Astrocyte of the cerebellum (primary cell): Measurements from ENCODE around the gene CHTF18.
"Not testable (repeated sequence)": the region's sequence is repeated elsewhere in the genome, so short reads cannot be mapped to it uniquely, and the experiment has no call there.

ENCODE experiments used
- DNase-seq: peaks from one replicate; pipeline ENCODE4 v3.0.0-alpha.2; 2011; ENCODE audit warnings: low read depth
- H3K4me3 ChIP-seq: 2 replicates; pipeline ENCODE4 v1.5.1; 2011; ENCODE audit warnings: mild to moderate bottlenecking, low read depth, low read length, moderate library complexity
- in situ Hi-C: cut with HindIII; loops from 2 replicates; pipeline ENCODE4 v1.10.0; 2017; ENCODE audit warnings: low sequenced_read_pairs
- TF ChIP-seq, protein P1 (sequence below): IDR thresholded peaks from 2 replicates; pipeline ENCODE4 v1.5.1; 2012; ENCODE audit warnings: low read length, low read depth, moderate library complexity, mild to moderate bottlenecking; ENCODE audit errors: missing control alignments

Gene CHTF18

DNA sequence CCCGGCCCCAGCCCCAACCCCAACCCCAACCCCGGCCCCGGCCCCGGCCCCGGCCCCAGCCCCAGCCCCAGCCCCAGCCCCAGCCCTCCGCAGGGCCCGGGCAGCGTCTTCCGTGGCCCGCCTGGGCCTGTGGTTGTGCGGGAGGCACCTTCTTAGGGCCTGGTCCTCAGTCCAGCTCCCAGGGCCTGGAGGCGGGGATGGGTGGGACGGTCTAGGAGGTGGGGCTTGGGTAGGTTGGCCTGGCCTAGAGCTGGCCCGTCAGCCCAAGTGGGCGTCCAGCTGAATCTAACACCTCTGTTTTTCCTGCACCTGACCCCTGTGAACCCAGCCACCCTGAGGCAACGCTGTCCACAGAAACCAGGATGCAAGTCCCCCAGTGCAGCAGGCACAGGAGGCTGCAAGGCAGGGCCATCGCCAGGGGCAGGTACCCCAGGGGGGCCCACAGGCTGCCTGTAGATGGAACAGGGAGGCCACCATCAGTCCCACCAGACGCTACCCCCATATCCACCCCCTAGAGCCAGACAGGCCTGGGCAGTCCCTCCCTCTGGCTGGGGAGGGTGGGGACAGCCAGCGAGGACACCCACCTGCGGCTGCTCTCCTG lies 19.1 kb upstream of the CHTF18 start:
- TF ChIP-seq, protein P1, sequence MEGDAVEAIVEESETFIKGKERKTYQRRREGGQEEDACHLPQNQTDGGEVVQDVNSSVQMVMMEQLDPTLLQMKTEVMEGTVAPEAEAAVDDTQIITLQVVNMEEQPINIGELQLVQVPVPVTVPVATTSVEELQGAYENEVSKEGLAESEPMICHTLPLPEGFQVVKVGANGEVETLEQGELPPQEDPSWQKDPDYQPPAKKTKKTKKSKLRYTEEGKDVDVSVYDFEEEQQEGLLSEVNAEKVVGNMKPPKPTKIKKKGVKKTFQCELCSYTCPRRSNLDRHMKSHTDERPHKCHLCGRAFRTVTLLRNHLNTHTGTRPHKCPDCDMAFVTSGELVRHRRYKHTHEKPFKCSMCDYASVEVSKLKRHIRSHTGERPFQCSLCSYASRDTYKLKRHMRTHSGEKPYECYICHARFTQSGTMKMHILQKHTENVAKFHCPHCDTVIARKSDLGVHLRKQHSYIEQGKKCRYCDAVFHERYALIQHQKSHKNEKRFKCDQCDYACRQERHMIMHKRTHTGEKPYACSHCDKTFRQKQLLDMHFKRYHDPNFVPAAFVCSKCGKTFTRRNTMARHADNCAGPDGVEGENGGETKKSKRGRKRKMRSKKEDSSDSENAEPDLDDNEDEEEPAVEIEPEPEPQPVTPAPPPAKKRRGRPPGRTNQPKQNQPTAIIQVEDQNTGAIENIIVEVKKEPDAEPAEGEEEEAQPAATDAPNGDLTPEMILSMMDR, result no peak
- in situ Hi-C loops, result no loop called here
- no peak overlapping the region for H3K4me3 ChIP-seq
- no peak for DNase-seq

DNA sequence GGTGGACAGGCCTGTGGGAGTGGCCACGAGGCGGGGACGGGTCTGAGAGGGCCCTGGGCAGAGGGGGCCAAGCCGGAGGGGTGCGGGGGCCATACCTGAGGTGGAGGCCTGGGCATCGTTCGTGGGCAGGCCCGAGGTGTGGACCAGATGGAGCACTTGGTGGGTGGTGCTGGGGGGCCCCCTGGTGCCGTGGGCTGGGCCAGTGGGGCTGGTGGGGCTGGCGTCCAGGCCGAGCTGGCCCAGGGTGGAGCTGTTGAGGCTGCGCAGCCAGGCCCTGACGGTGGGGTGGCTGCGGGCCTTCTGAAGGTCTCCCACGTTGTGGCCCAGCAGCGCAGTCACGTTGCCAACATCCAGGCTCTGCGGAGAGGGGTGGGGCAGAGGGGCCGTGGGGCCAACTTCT lies 18.5 kb upstream of the CHTF18 start:
- TF ChIP-seq, protein P1, result no peak
- DNase-seq, result no peak
- H3K4me3 ChIP-seq, result no peak overlapping the region
- in situ Hi-C loops, result no loop called here

DNA sequence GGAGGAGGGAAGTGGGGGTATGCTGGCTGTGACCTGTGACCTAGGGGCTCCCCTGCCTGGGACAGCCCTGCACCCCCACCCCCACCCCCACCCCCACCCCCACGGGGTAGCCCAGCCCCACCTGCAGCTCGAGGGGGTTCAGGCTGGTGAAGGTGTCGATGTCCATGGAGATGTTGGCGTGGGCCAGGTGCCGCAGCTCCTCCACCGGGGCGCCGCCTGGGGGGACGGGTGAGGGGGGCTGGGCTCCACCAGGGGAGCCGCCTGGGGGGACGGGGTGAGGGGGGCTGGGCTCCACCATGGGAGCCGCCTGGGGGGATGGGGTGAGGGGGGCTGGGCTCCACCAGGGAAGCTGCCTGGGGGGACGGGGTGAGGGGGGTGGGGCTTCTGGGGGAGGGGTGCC lies 18.0 kb upstream of the CHTF18 start:
- TF ChIP-seq, protein P1, result no peak
- DNase-seq, result no peak
- H3K4me3 ChIP-seq, result no peak overlapping the region
- in situ Hi-C loops, result no loop called here

DNA sequence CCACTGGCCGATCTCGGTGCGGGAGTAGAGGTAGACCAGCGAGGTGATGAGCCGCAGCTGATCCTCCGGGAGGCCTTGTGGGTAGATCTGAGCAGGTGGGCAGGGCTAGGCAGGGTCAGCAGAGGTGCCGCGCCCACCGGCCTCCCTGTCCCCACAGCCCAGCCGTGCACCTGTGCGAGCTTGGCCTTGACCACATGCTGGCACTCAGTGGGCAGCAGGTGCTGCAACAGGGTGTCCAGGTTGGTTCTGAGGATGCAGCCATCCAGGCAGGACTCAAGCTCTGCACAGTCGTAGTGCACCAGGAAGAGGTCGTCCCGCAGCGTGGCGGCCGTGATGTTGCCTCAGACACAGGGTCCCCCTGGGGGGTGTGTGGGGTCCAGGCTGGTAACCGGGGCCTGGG lies 15.5 kb upstream of the CHTF18 start:
- no peak for DNase-seq
- H3K4me3 ChIP-seq, result no peak overlapping the region
- TF ChIP-seq, protein P1, result no peak
- in situ Hi-C loops, result no loop called here

DNA sequence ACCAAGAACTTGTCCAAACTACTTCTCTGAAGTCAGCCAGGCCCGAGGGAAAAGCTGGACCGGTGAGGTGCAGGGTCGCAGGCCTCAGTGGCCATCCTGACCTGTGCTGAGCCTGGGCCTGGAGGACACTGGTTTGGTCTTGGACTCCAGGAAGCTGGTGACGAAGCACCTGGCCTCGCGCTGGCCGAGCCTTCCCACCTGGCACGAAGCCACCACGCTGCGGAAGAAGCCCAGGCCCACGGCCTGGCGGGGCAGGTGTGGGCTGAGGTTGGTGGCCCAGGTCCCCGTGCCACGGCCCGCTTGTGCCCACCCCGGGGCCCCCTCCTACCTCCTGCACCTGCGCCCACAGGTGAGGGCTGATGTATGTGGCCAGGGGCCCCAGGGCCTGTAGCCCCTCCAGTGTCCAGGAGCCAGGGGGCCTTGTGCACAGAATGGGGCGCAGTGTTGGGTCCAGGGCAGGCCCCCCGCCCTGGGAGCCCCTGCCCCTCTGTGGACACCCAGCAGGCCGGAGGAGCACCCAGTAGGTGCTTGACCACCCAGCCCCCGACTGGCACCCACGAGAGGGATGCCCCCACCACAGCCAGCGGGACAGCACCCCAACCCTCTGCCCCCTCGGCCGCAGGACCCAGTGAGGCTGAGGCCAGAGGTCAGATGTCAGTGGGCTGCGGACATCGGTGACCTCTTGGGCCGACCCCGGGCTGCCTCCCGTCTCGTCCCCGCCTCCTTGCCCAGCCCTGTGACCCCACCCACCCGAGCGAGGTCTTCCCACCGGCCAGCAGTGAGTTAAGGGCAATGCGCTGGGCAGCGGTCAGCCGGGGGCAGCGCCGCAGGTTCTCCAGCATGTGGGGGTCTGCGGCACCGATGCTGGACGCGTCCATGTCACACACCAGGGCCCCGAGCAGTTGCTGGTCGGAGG lies 14.1 kb upstream of the CHTF18 start:
- in situ Hi-C loops, result no loop called here
- DNase-seq, result no peak
- TF ChIP-seq, protein P1, result no peak

DNA sequence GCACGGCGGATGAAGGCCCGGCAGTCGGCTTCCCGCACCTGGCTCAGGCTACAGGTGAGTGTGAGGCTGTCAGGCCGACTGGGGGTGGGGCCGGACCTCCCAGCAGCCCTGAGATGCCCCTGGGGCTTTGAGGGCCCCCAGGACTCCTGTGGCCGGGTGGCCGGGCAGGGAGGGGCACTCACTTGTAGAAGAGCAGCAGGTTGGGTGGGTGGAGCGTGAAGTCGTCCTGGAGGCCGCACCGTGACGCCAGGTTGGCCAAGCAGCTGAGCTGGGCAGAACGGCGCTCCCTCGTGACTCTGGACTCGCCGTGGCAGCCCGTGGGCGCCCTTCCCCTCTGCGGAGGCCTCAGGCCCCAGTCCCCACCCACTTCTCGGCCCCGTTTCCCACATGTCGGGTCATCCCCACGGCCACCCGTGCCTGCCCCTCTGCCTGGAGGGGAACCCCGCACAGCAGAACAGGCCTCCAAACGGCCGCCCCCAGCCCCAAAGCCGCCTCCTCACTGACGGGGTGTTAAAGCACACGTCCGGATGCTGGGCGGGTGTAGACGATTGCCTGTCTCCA lies 13.1 kb upstream of the CHTF18 start:
- in situ Hi-C loops, result no loop called here
- TF ChIP-seq, protein P1, result no peak
- H3K4me3 ChIP-seq, result no peak overlapping the region
- no peak for DNase-seq

More for the DNA sequence above, 14.1 kb upstream of the CHTF18 start:
- H3K4me3 ChIP-seq, result no peak overlapping the region

DNA sequence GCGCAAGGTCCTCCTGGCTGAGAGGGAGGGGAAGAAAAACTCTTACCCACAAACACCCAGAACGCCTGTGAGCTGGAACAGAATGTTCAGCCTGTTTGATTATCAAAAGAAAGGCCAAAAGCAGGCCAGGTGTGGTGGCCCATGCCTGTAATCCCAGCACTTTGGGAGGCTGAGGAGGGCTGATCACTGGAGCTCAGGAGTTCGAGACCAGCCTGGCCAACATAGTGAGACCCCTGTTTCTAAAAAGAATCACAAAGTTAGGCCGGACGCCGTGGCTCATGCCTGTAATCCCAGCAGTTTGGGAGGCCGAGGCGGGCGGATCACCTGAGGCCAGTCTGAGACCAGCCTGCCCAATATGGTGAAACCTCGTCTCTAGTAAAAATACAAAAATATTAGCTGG lies 12.1 kb upstream of the CHTF18 start:
- H3K4me3 ChIP-seq, in situ Hi-C loops: not testable (repeated sequence)

More for the DNA sequence above, 12.1 kb upstream of the CHTF18 start:
- not testable (repeated sequence) for DNase-seq
